ENCODE data around the gene PSMD2.

PSMD2 gene

DNA sequence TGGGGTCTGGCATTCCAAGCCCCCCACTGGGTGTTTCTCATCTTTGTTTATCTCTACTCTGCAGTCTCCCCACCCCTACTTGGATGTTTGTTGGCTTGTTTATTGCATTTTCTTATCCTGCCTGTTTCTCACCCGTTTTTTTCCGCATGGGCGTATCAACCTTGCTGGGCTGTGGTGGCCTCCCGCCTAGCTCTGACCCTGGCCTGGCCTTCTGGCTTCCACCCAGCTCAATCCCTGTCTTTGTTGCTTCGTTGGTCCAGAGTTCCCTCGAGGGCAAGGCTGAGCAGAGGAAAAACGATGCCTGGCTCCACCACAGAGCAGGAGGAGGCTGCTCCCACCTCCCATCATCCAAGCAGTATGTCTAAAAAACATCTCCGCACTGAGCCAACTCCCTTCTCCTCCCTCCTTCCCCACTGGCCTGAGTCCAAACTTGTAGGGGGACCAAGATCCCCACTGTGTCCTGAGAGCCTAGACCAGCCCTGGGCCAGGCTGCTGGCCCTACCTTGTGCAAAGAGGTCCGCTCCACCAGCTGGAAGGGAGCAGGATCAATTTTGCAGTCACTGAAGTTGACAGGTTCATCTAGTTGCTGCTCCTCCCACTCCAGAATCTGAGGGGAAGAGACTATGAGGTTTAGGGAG is 52.6 kb downstream of the PSMD2 start:
- no peak overlapping the region for H3K27ac ChIP-seq
- no peak overlapping the region for H3K9ac ChIP-seq
- no peaks in the 10 kb centered on the region for H3K27me3 ChIP-seq (ENCODE audit: control insufficient read depth, insufficient read depth, low read length)
- no peak overlapping the region for H3K4me3 ChIP-seq (ENCODE audit: low read depth, low read length)
- no peak overlapping the region for H2AFZ ChIP-seq
- no peak overlapping the region for H3K4me2 ChIP-seq (ENCODE audit: low read length)
- TF ChIP-seq, protein P1, sequence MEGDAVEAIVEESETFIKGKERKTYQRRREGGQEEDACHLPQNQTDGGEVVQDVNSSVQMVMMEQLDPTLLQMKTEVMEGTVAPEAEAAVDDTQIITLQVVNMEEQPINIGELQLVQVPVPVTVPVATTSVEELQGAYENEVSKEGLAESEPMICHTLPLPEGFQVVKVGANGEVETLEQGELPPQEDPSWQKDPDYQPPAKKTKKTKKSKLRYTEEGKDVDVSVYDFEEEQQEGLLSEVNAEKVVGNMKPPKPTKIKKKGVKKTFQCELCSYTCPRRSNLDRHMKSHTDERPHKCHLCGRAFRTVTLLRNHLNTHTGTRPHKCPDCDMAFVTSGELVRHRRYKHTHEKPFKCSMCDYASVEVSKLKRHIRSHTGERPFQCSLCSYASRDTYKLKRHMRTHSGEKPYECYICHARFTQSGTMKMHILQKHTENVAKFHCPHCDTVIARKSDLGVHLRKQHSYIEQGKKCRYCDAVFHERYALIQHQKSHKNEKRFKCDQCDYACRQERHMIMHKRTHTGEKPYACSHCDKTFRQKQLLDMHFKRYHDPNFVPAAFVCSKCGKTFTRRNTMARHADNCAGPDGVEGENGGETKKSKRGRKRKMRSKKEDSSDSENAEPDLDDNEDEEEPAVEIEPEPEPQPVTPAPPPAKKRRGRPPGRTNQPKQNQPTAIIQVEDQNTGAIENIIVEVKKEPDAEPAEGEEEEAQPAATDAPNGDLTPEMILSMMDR (IDR thresholded peaks at IDR 0.05) = no peak
- H3K9me3 ChIP-seq (ENCODE audit: control insufficient read depth, low read length) = no peaks in the 10 kb centered on the region
- no peaks in the 10 kb centered on the region for H3K36me3 ChIP-seq (ENCODE audit: control insufficient read depth, insufficient read depth, low read length)
- H3K4me1 ChIP-seq = peaks cover 11% of the 10 kb centered on the region
- no peaks in the 10 kb centered on the region for H3K79me2 ChIP-seq

DNA sequence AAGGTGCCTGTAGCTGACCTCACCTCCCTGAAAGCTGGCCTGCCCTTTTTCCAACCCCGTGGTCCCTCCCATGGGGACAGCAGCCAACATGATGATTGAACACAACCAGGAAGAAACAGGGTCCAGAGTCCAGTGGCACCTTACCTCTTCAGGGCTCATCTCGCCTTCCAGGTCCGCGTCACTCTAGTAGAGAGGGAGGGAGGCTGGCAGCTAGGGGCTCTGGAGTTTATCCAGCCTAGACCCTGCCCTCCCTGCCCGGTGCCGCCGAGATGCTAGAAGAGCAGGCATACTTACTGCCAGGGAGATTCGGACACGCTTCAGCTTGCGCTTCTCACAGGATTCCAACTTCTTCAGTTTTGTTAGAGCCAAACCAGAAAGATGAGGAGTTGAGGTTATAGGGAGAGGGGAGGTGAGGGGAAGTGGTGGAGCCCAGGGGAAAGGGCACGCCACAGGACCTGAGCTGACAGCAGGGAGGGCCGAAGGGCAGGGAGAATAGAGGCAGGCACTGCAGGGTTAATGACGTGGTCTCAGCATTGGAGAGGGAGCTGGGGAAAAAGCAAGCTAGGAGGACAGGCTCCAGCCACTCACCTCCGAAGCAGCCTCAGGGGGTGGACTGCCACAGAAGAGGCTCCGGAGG is 53.2 kb downstream of the PSMD2 start:
- no peak overlapping the region for H3K9ac ChIP-seq
- no peak overlapping the region for H2AFZ ChIP-seq
- peaks cover 11% of the 10 kb centered on the region for H3K4me1 ChIP-seq
- no peaks in the 10 kb centered on the region for H3K27me3 ChIP-seq (ENCODE audit: control insufficient read depth, insufficient read depth, low read length)
- TF ChIP-seq, protein P1 (IDR thresholded peaks at IDR 0.05) = no peak
- H3K27ac ChIP-seq = no peak overlapping the region
- H3K79me2 ChIP-seq = no peaks in the 10 kb centered on the region
- H3K9me3 ChIP-seq (ENCODE audit: control insufficient read depth, low read length) = no peaks in the 10 kb centered on the region
- H3K4me2 ChIP-seq (ENCODE audit: low read length) = no peak overlapping the region
- no peaks in the 10 kb centered on the region for H3K36me3 ChIP-seq (ENCODE audit: control insufficient read depth, insufficient read depth, low read length)
- no peak overlapping the region for H3K4me3 ChIP-seq (ENCODE audit: low read depth, low read length)

DNA sequence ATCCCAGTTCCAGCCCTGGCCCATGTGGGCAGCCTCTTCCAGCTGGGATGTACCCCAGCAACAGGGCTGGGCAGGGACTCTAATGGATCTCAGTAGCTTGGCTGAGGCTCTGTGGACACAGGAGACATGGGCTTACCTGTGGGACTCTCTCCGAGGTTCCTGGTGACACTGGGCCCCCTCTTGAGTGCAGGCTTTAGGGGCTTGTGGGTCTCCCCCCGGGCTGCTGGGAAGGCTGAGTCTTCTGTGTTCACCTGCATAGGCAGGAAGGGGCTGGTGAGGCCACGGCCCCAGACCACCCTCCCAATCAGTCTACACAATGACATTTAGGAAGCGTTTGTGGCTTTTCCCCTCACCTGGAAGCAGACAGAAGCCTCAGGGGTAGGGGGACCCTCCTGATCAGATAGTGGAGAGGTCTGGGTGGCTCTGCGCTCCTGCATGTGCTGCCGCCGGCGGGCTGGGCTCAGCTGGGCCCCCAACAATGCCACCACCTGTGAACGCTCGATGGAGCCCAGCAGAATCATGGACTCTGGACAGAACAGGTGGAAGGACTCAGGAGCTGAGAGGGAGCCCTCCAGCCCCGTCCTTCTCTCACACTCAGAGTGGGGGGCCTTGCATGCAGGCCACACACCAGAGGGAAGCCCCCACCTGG is 54.0 kb downstream of the PSMD2 start:
- TF ChIP-seq, protein P1 (IDR thresholded peaks at IDR 0.05) = no peak
- Histone ChIP-seq H3K4me3 (ENCODE audit: low read depth, low read length) (no peak overlapping the region), H3K27me3 (ENCODE audit: control insufficient read depth, insufficient read depth, low read length) (no peaks in the 10 kb centered on the region), H3K36me3 (ENCODE audit: control insufficient read depth, insufficient read depth, low read length) (no peaks in the 10 kb centered on the region), H2AFZ (no peak overlapping the region), H3K4me2 (ENCODE audit: low read length) (no peak overlapping the region), H3K9ac (no peak overlapping the region), H3K9me3 (ENCODE audit: control insufficient read depth, low read length) (no peaks in the 10 kb centered on the region), H3K27ac (no peak overlapping the region), H3K4me1 (peaks cover 4% of the 10 kb centered on the region), H3K79me2 (no peaks in the 10 kb centered on the region)

DNA sequence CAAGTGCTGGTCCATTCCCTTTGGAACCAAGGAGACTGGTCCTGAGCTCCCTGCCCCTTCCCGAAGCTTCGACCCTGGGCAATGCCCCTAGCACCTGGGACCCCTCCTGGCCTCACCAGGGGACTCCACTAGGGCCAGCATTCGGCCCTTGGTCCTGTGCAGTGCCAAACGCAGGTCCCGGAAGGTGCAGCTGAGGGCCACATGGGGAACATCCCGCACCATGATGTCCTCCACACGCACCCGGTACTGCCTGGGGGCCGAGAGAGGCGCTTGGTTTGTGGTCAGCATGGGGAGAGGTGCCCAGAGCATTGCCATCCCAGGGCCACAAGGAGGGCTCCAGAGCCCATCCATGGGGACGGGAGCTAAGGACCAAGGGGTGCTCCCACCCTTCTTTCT is 54.5 kb downstream of the PSMD2 start:
- no peaks in the 10 kb centered on the region for H3K27me3 ChIP-seq (ENCODE audit: control insufficient read depth, insufficient read depth, low read length)
- H3K4me1 ChIP-seq = no peaks in the 10 kb centered on the region
- H3K36me3 ChIP-seq (ENCODE audit: control insufficient read depth, insufficient read depth, low read length) = no peaks in the 10 kb centered on the region
- H3K9me3 ChIP-seq (ENCODE audit: control insufficient read depth, low read length) = no peaks in the 10 kb centered on the region
- no peaks in the 10 kb centered on the region for H3K79me2 ChIP-seq
- H3K4me2 ChIP-seq (ENCODE audit: low read length) = no peak overlapping the region
- TF ChIP-seq, protein P1 (IDR thresholded peaks at IDR 0.05) = no peak
- H2AFZ ChIP-seq = no peak overlapping the region
- H3K4me3 ChIP-seq (ENCODE audit: low read depth, low read length) = no peak overlapping the region
- no peak overlapping the region for H3K9ac ChIP-seq
- H3K27ac ChIP-seq = no peak overlapping the region

Data from parathyroid adenoma (tissue), 2 donors.